GM11168 (cell line): ENCODE data around the gene SRSF8.
"Not testable (repeated sequence)": the region's sequence is repeated elsewhere in the genome, so short reads cannot be mapped to it uniquely, and the experiment has no call there.

Experiments used
- in situ Hi-C: fragments of 300-500 bp; cut with MboI; formaldehyde crosslinking; loops from one replicate; pipeline ENCODE4 v1.12.0; 2022; ENCODE audit warnings: low sequenced_read_pairs; ENCODE audit not compliant: unreplicated experiment

Gene SRSF8

DNA sequence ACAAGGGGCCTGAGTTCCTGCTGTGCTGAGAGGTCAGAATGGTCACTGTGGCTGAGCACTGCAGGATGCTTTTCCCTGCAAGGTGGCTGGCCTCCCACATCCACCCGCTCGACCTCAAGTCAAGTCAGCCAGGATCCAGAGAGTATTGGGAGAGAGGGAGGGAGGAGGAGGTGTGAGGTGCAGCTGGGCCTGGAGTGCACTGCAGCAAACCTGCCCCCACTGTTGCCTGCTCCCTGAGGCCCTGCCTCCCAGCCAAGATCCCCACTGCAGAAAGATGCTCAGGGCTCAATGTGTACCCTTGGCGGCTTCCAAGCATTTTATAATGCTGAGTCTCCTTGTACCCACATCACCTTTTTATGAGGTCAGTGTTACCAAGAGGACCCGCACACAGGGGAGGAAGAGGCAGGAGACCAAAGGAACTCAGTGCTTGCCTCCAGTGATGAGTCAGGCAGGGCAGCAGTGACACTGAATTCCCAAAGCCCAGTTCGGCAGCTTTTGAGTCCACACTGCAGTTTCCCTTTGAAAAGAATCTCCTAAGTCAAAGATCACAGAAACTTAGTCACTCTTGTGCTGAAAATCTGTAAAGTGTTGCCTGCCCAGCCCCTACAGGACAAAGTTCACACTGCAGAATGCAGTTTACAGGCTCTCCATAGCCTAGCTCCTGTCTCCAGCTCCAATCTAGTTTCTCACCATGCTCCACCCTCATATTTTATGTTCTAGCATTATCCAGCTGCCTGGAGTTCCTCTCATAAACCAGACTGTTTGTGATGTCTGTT, 26.0 kb downstream of the SRSF8 start:
- in situ Hi-C loops = loop anchor here (25.0 kb wide), 1 partner anchor 605 kb away; the partner anchor contains the start of genes ANKRD49 and MRE11

- in situ Hi-C loops = loop anchor here (25.0 kb wide), 1 partner anchor 606 kb away; the partner anchor contains the start of genes ANKRD49 and MRE11
Observed at GRCh38 chr11:95093548-95093947, 26.8 kb downstream of the SRSF8 start.

DNA sequence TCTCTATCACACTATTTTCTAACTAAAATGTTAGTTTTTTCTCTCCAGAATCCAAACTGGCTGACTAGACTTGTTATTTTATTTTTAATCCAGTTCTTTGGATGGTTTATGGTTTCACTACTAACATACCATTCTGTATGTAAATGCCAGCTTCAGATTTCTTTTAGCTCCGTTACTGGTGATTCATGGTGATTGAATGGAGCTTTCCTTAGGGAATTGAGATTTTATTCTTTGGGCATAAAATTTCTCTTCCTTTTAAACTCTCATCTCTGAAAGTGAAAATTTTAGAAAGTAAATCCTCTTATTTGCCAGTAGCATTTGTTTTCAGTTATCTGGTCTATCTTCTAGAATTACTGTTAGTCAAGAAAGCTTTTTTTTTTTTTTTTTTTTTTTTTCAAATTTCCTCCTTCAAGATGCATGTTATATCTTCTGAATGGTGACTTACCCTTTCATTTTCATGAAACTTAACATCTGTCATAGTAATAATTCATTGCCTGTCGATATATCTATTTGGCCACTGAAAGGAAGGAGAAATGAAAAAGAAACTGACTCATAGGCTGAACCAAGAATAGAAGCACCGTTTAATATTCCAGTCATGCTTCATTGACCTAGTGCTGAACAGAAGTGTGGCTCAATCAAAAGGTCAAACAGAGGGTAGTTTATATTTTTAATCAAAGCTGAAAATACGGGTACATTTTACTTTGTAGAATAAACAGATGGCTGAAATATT, 29.3 kb downstream of the SRSF8 start:
- in situ Hi-C loops = loop anchor here (25.0 kb wide), 1 partner anchor 609 kb away; the partner anchor contains the start of genes ANKRD49 and MRE11

DNA sequence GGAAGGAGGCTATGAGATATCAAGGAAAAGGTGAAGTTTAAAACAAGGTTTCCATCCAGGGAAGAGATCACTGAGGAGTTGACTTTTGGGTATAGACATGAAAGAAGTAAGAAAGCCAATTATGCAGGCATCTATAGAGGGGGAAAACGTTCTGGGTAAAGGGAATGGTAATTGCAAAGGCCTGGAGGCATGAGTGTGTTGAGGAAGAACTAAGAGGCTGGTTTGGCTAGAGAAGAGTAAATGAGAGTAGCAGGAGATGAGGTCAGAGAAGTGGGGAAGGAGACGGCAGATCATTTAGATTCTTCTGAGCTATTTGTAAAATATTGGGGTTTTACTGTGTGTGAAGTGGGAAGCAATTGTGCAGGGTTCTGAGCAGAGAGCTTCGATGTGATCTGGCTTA, 30.5 kb downstream of the SRSF8 start:
- in situ Hi-C loops = loop anchor here (25.0 kb wide), 1 partner anchor 610 kb away; the partner anchor contains the start of genes ANKRD49 and MRE11

DNA sequence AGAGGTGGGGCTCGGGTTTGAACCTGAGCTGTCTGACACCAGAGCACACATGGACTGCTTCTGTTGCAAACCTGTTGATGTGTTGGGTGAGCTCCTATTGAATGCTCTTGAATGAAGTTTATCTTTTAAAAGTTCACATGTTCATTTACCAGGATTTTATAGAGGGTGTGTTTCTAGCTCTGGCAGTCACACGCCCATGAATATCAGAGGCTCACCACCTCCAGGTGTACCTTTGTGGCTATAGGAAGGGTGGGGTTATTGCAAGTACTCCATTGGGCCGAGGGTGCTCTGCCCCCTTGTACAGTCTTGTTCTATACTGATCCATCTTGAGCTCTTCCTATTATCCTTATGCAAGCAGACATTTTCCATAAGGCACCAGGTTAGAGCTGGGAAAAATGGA, 32.1 kb downstream of the SRSF8 start:
- in situ Hi-C loops = loop anchor here (25.0 kb wide), 1 partner anchor 612 kb away; the partner anchor contains the start of genes ANKRD49 and MRE11

GRCh38 chr11:95100191-95100648, 33.5 kb downstream of the SRSF8 start:
- in situ Hi-C loops = no loop called here

- in situ Hi-C loops = no loop called here
Observed at GRCh38 chr11:95100856-95101507, 34.3 kb downstream of the SRSF8 start.

DNA sequence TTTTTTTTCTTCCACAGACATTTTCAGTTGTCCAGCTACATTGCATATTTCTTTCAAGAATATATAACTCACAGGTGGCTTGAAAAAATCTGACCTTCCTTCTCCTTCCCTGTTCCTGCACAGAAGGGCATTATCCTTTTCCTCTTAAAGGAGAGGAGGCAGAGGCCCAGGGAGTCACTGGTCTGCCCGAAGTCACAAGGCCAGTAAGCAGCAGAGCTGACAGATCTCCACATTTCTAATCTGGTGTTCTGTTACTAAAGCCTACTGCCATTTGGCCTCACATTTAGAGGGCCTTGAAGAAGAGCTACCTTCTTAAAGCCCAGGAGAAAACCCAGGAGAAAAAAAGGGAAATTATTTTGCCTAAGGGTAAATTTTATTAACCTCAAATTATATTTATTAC, 35.2 kb downstream of the SRSF8 start:
- in situ Hi-C loops = no loop called here

DNA sequence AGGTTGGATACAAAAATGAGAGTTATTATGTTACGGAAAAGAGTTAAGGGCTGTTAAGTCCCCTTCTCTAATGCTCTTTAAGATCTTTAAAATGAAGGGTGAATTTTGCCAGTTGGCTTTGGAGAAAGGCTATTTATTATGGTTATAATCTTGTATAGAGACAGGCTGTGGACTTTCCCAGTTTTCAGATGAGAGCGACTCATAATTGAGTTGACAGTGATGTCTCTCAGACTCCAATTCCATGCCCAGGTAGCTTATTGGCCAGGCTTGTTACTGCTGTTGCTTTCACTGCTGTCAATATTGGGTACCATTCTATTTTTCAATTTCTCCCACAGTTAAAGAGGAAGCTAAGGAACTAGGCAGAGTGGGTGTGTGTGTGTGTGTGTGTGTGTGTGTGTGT, 36.0 kb downstream of the SRSF8 start:
- in situ Hi-C loops = no loop called here

DNA sequence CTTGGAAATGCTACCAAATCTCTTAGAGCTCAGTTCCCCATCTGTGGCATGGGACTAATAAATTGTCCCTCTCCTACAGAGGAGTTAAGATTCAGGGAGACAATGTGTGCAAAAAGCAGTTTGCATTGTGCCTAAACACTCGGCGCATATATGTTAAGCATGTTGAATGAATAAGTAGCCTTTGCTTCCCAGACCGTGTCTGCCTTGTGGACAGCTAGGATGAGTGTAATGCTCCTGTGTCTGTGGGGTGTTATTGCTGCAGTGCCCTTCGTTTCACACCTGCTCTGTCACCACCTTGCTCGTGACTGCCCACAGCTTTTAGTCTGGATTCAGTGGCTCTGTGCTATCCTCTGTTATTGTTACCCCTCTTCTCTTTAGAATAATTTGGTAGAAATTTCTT, 37.0 kb downstream of the SRSF8 start:
- in situ Hi-C loops = no loop called here

DNA sequence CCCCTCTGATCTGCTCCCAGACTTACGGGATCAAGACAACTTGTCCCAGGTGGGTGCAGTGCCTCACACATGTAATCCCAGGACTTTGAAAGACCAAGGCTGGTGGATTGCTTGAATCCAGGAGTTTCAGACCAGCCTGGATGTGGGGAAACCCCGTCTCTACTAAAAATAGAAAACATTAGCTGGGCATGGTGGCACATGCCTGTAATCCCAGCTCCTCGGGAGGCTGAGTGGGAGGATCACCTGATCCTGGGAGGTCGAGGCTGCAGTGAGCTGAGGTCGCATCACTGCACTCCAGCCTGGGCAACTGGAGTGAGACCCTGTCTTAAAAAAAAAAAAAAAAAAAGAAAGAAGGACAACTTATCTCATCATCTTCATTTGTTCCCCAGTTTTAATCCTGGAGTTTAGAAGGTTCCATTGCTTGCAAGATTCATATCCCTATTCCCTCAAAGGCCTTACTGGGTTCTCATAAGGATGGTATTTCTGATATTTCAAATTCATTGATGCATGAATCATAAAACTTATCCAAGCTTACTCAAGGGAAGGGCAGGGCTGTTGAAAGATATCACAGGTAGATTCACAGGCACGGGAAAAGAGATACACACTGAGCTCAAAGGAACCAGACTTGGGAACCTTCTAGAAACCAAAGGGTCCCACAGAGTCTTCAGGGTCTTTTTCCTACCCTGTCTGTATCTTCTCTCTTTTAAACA, 37.6 kb downstream of the SRSF8 start:
- in situ Hi-C loops = no loop called here

GRCh38 chr11:95104856-95105255, 38.1 kb downstream of the SRSF8 start:
- in situ Hi-C loops = no loop called here

GRCh38 chr11:95108159-95108611, 41.5 kb downstream of the SRSF8 start:
- in situ Hi-C loops = no loop called here

DNA sequence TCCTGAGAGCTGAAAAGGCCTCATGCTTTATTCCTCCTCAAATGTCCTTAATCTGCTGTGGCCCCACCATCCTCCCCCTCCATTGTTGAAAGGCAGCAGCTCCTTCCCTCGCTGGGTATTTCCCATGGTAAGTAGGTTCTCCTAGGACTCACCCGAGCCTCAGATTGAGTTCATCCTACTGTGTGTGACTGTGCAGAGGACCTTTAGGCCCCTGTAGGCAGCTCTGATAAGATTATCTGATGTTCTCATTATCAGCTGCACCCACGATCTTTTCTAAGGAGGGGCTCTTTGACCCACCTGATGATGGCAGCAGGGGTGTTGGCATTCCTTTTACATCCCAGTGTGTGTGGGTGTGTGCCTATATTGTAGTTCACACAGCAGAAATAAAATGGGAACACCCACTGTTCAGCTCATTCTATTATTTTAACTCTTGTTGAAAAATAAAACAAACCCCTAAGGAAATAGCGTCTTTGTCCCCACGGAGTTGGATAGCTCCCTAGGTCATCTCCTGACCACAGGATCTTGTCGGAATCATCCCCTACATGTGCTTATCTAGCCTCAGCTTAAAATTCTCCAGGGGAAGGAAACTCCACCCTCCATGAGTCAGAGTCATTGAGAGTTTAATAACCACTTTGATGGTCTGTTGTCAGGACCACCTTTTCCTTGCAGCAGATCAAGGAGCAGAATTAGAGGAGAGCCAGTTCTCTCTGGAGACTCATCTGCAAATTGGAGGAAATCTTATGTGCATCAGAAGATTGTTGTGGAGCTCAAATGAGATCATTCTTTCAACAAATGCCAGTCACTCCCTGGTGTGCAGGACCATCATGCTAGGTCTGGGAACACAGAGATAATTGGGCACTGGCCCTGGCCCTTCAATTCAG, 42.2 kb downstream of the SRSF8 start:
- in situ Hi-C loops = no loop called here

DNA sequence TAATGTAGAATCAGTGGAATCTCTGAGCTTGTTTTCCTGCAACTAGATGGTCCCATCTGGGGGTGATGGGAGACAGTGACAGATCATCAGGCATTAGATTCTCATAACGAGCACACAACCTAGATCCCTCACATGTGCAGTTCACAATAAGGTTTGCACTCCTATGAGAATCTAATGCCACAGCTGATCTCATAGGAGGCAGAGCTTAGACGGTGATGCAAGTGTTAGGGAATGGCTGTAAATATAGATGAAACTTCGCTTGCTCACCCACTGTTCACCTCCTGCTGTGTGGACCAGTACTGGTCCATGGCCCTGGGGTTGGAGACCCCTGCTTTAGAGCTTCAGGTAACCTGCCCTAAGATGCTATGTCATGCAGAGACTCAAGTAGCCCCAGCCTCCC, 44.8 kb downstream of the SRSF8 start:
- in situ Hi-C loops = not testable (repeated sequence)

GRCh38 chr11:95111923-95112540, 45.3 kb downstream of the SRSF8 start:
- in situ Hi-C loops = no loop called here

DNA sequence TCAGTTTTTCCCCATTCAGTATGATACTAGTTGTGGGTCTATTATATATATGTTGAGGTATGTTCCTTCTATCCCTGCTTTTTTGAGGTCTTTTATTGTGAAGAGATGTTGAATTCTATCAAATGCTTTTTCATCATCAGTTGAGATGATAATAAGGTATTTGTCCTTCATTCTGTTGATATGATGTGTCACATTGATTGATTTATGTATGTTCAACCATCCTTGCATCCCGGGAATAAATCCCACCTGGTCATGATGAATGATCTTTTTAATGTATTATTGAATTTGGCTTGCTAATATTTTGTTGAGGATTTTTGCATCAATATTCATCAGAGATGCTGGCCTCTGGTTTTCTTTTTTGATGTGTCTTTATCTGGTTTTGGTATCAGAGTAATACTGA, 48.9 kb downstream of the SRSF8 start:
- in situ Hi-C loops = no loop called here

GRCh38 chr11:95119361-95120060, 52.8 kb downstream of the SRSF8 start:
- in situ Hi-C loops = no loop called here
